ENCODE measurements around the gene PHLPP1.

Gene PHLPP1

DNA sequence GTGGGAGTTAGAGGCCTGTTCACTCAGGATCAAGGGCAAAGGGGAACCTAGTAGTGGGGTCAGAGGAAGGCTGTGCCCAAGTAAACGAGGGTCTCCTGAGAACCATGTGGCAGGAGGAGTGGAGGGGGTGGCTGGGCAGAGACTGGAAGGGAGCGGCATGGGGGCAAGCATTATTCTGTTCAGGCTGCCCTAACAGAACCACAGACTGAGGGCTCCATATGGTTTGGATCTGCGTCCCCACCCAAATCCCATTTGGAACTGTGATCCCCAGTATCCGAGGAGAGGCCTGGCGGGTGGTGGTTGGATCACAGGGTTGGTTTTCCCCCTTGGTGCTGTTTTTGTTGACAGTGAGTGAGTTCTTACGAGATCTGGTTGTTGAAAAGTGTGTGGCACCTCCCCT is 287.0 kb downstream of the PHLPP1 start:
- ChIA-PET CTCF (interaction anchor here (0.6 kb wide), 2 partner anchors 20 to 316 kb away, joined by 3 read pairs; no protein-coding TSS in a partner anchor), POLR2A (no interaction called here)
- Histone ChIP-seq H3K9me3 (ENCODE audit: control insufficient read depth, insufficient read depth, low read depth, low read length) (no peaks in the 10 kb centered on the region), H3K27ac (ENCODE audit: extremely low read depth, low read depth, low read length) (no peak overlapping the region), H3K36me3 (ENCODE audit: control insufficient read depth in 2 of 2, insufficient read depth in 1 of 2, low read length in 2 of 2) (no peaks in the 10 kb centered on the region), H3K4me3 (ENCODE audit: low read depth, low read length) (no peak overlapping the region), H3K4me1 (ENCODE audit: control insufficient read depth, insufficient read depth, low read length) (no peaks in the 10 kb centered on the region)
- TF ChIP-seq ZNF341 (tag by site-specific recombination; IDR thresholded peaks at IDR 0.05; ENCODE audit: low read depth): no peak
- no peak for TF ChIP-seq HOXC10 (CRISPR knock-in tag; IDR thresholded peaks at IDR 0.05)
- TF ChIP-seq SP7 (tag by site-specific recombination; IDR thresholded peaks at IDR 0.05): no peak
- TF ChIP-seq, protein P1, sequence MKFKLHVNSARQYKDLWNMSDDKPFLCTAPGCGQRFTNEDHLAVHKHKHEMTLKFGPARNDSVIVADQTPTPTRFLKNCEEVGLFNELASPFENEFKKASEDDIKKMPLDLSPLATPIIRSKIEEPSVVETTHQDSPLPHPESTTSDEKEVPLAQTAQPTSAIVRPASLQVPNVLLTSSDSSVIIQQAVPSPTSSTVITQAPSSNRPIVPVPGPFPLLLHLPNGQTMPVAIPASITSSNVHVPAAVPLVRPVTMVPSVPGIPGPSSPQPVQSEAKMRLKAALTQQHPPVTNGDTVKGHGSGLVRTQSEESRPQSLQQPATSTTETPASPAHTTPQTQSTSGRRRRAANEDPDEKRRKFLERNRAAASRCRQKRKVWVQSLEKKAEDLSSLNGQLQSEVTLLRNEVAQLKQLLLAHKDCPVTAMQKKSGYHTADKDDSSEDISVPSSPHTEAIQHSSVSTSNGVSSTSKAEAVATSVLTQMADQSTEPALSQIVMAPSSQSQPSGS (tag by site-specific recombination; IDR thresholded peaks at IDR 0.05; ENCODE audit: low read depth): no peak
- TF ChIP-seq, protein P2, sequence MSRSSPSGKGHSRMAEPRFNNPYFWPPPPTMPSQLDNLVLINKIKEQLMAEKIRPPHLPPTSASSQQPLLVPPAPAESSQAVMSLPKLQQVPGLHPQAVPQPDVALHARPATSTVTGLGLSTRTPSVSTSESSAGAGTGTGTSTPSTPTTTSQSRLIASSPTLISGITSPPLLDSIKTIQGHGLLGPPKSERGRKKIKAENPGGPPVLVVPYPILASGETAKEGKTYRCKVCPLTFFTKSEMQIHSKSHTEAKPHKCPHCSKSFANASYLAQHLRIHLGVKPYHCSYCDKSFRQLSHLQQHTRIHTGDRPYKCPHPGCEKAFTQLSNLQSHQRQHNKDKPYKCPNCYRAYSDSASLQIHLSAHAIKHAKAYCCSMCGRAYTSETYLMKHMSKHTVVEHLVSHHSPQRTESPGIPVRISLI (tag by site-specific recombination; IDR thresholded peaks at IDR 0.05): no peak
- TF ChIP-seq ZFP69B (tag by site-specific recombination; IDR thresholded peaks at IDR 0.05): no peak
- TF ChIP-seq, protein P3, sequence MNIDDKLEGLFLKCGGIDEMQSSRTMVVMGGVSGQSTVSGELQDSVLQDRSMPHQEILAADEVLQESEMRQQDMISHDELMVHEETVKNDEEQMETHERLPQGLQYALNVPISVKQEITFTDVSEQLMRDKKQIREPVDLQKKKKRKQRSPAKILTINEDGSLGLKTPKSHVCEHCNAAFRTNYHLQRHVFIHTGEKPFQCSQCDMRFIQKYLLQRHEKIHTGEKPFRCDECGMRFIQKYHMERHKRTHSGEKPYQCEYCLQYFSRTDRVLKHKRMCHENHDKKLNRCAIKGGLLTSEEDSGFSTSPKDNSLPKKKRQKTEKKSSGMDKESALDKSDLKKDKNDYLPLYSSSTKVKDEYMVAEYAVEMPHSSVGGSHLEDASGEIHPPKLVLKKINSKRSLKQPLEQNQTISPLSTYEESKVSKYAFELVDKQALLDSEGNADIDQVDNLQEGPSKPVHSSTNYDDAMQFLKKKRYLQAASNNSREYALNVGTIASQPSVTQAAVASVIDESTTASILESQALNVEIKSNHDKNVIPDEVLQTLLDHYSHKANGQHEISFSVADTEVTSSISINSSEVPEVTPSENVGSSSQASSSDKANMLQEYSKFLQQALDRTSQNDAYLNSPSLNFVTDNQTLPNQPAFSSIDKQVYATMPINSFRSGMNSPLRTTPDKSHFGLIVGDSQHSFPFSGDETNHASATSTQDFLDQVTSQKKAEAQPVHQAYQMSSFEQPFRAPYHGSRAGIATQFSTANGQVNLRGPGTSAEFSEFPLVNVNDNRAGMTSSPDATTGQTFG (tag by site-specific recombination; IDR thresholded peaks at IDR 0.05; ENCODE audit: borderline replicate concordance): no peak

DNA sequence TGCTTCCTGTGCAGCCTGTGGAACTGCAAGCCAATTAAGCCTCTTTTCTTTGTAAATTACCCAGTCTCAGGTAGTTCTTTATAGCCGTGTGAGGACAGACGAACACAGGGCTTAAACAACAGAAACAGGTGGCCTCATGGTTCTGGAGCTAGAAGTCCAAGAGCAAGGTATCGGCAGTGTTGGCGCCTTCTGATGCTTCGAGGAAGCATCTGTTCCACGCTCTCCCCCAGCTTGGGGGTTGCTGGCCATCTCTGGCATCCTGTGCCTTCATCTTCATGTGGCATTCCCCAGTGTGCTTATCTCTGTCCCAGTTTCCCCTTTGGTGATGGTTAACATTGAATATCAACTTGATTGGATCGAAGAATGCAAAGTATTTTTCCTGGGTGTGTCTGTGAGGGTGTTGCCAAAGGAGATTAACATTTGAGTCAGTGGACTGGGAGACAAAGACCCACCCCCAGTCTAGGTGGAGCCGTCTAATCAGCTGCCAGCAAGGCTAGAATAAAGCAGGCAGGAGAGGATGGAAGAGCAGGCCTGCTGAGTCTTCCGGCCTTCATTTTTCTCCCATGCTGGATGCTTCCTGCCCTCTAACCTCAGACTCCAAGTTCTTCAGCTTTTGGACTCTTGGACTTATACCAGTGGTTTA is 287.6 kb downstream of the PHLPP1 start:
- Histone ChIP-seq H3K9me3 (ENCODE audit: control insufficient read depth, insufficient read depth, low read depth, low read length) (no peaks in the 10 kb centered on the region), H3K36me3 (ENCODE audit: control insufficient read depth in 2 of 2, insufficient read depth in 1 of 2, low read length in 2 of 2) (no peaks in the 10 kb centered on the region), H3K27ac (ENCODE audit: extremely low read depth, low read depth, low read length) (no peak overlapping the region), H3K4me3 (ENCODE audit: low read depth, low read length) (no peak overlapping the region), H3K4me1 (ENCODE audit: control insufficient read depth, insufficient read depth, low read length) (no peaks in the 10 kb centered on the region)
- ChIA-PET CTCF (interaction anchor here (0.6 to 0.7 kb wide), 2 partner anchors 21 to 416 kb away, joined by 3 to 4 read pairs; no protein-coding TSS in a partner anchor), POLR2A (no interaction called here)
- TF ChIP-seq KLF7 (tag by site-specific recombination; IDR thresholded peaks at IDR 0.05; ENCODE audit: borderline replicate concordance) (no peak), ZNF624 (tag by site-specific recombination; IDR thresholded peaks at IDR 0.05) (no peak), ZNF626 (tag by site-specific recombination; IDR thresholded peaks at IDR 0.05) (no peak), ZNF19 (tag by site-specific recombination; IDR thresholded peaks at IDR 0.05; ENCODE audit: low read depth) (no peak), BCL11B (tag by site-specific recombination; IDR thresholded peaks at IDR 0.05; ENCODE audit: low read depth) (no peak), ZBTB21 (tag by site-specific recombination; IDR thresholded peaks at IDR 0.05) (no peak), ZBTB7A (tag by site-specific recombination; IDR thresholded peaks at IDR 0.05; ENCODE audit: low read depth) (no peak)
- TF ChIP-seq, protein P4, sequence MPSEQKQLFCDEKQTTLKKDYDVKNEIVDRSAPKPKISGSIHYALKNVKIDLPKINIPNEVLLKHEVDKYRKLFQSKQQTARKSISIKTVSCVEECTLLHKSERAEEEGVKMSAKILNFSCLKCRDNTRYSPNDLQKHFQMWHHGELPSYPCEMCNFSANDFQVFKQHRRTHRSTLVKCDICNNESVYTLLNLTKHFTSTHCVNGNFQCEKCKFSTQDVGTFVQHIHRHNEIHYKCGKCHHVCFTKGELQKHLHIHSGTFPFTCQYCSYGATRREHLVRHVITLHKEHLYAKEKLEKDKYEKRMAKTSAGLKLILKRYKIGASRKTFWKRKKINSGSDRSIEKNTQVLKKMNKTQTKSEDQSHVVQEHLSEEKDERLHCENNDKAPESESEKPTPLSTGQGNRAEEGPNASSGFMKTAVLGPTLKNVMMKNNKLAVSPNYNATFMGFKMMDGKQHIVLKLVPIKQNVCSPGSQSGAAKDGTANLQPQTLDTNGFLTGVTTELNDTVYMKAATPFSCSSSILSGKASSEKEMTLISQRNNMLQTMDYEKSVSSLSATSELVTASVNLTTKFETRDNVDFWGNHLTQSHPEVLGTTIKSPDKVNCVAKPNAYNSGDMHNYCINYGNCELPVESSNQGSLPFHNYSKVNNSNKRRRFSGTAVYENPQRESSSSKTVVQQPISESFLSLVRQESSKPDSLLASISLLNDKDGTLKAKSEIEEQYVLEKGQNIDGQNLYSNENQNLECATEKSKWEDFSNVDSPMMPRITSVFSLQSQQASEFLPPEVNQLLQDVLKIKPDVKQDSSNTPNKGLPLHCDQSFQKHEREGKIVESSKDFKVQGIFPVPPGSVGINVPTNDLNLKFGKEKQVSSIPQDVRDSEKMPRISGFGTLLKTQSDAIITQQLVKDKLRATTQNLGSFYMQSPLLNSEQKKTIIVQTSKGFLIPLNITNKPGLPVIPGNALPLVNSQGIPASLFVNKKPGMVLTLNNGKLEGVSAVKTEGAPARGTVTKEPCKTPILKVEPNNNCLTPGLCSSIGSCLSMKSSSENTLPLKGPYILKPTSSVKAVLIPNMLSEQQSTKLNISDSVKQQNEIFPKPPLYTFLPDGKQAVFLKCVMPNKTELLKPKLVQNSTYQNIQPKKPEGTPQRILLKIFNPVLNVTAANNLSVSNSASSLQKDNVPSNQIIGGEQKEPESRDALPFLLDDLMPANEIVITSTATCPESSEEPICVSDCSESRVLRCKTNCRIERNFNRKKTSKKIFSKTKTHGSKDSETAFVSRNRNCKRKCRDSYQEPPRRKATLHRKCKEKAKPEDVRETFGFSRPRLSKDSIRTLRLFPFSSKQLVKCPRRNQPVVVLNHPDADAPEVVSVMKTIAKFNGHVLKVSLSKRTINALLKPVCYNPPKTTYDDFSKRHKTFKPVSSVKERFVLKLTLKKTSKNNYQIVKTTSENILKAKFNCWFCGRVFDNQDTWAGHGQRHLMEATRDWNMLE (tag by site-specific recombination; conservative IDR thresholded peaks at IDR 0.05; ENCODE audit: low read depth): no peak
- TF ChIP-seq, protein P5, sequence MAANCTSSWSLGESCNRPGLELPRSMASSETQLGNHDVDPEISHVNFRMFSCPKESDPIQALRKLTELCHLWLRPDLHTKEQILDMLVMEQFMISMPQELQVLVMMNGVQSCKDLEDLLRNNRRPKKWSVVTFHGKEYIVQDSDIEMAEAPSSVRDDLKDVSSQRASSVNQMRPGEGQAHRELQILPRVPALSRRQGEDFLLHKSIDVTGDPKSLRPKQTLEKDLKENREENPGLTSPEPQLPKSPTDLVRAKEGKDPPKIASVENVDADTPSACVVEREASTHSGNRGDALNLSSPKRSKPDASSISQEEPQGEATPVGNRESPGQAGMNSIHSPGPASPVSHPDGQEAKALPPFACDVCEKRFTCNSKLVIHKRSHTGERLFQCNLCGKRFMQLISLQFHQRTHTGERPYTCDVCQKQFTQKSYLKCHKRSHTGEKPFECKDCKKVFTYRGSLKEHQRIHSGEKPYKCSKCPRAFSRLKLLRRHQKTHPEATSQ (tag by site-specific recombination; IDR thresholded peaks at IDR 0.05): no peak
- TF ChIP-seq, protein P6, sequence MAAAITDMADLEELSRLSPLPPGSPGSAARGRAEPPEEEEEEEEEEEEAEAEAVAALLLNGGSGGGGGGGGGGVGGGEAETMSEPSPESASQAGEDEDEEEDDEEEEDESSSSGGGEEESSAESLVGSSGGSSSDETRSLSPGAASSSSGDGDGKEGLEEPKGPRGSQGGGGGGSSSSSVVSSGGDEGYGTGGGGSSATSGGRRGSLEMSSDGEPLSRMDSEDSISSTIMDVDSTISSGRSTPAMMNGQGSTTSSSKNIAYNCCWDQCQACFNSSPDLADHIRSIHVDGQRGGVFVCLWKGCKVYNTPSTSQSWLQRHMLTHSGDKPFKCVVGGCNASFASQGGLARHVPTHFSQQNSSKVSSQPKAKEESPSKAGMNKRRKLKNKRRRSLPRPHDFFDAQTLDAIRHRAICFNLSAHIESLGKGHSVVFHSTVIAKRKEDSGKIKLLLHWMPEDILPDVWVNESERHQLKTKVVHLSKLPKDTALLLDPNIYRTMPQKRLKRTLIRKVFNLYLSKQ (tag by site-specific recombination; IDR thresholded peaks at IDR 0.05; ENCODE audit: borderline replicate concordance): no peak
